HL-60 (cell line): ENCODE results near the gene CNTNAP5.

Experiments
- DNase-seq, 2 experiments: peaks; one replicate each; pipeline ENCODE4 v3.0.0-alpha.2; 2010 to 2020; ENCODE audit warnings: low read depth in 1 of 2, low spot score in 1 of 2
- H3K27ac ChIP-seq: fragments of 250-450 bp; sonication (Bioruptor Pico); replicated peaks from 2 replicates; pipeline ENCODE4 v1.5.1; 2020; ENCODE audit warnings: mild to moderate bottlenecking, moderate library complexity
- H3K27me3 ChIP-seq: fragments of 250-450 bp; sonication (Bioruptor Pico); 2 replicates; pipeline ENCODE4 v1.5.1; 2021; ENCODE audit warnings: mild to moderate bottlenecking, moderate library complexity; ENCODE audit not compliant: insufficient read depth, poor library complexity, severe bottlenecking
- H3K4me3 ChIP-seq: replicated peaks from 2 replicates; pipeline ENCODE4 v1.5.1; 2011; ENCODE audit warnings: mild to moderate bottlenecking, control low read depth, low read length; ENCODE audit not compliant: insufficient read depth
- GABPA ChIP-seq: IDR thresholded peaks from 2 replicates; pipeline ENCODE4 v1.6.1; 2012; ENCODE audit warnings: low read depth
- POLR2AphosphoS5 ChIP-seq: IDR thresholded peaks from 2 replicates; pipeline ENCODE4 v1.6.1; 2012; ENCODE audit warnings: low read depth
- SPI1 ChIP-seq: IDR thresholded peaks from 2 replicates; pipeline ENCODE4 v1.6.1; 2012; ENCODE audit warnings: low read depth, mild to moderate bottlenecking, borderline replicate concordance
- TF ChIP-seq, protein P1 (sequence below): IDR thresholded peaks from one replicate; pipeline ENCODE4 v1.5.1; 2011; ENCODE audit warnings: low read length, control low read depth, inconsistent platforms; ENCODE audit not compliant: insufficient read depth
- TF ChIP-seq, protein P2 (sequence below): IDR thresholded peaks from 2 replicates; pipeline ENCODE4 v1.6.1; 2012; ENCODE audit warnings: low read depth; ENCODE audit not compliant: insufficient replicate concordance

CNTNAP5 gene

DNA sequence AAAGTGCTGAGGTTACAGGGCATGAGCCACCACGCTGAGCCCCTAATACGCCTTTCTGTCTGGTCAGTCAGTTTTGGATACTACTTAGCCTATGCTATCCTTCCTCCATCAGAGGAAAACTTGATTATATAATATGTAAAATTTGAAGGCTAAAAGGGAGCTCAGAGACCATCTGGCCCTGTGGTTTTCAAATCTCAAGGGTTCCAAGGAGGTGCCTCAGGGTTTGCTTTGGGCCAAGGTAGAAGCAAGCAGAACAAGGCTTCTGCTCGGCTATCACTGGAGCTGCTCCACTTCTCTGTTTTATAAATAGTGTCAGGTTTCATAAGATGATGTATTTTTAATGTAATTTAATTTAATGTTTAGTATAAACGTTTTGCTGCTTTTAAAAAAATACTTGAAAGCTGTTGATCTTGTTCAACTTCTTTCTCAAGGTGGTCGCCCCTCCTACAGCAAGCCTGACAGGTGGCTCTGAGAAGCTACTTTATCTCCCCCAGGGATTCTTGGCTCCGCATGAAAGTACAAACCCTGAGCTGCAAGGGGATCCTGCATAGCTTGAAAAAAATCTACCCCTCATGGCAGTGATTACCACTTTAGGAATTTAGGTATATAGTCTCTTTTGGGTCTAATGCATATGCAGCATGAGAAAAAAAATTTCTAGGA is 290.3 kb downstream of the CNTNAP5 start:
- no peak for DNase-seq
- TF ChIP-seq POLR2AphosphoS5 (no peak), GABPA (no peak), SPI1 (no peak)
- H3K27ac ChIP-seq = no peak overlapping the region
- no peak overlapping the region for H3K4me3 ChIP-seq
- no peaks in the 10 kb centered on the region for H3K27me3 ChIP-seq

DNA sequence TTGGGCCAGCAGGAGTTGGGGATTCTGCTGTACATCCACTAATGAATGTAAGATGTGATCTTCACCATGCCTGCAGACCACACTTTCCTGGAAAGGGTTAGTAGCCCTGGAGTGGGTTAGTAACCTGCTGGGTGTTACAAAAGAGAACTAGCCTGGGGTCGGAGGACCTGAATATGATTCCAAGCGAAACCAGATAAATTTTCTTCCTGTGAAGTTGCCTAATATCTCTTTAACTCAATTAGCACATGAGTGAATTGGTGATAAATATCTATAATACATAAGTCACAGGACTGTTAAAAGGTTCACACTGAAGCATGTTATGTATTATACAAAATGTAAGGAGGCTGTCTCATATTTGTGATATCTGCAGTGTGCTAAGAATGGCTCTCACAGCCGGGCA is 291.0 kb downstream of the CNTNAP5 start:
- H3K27me3 ChIP-seq = no peaks in the 10 kb centered on the region
- no peak overlapping the region for H3K27ac ChIP-seq
- H3K4me3 ChIP-seq = no peak overlapping the region
- TF ChIP-seq, protein P1, sequence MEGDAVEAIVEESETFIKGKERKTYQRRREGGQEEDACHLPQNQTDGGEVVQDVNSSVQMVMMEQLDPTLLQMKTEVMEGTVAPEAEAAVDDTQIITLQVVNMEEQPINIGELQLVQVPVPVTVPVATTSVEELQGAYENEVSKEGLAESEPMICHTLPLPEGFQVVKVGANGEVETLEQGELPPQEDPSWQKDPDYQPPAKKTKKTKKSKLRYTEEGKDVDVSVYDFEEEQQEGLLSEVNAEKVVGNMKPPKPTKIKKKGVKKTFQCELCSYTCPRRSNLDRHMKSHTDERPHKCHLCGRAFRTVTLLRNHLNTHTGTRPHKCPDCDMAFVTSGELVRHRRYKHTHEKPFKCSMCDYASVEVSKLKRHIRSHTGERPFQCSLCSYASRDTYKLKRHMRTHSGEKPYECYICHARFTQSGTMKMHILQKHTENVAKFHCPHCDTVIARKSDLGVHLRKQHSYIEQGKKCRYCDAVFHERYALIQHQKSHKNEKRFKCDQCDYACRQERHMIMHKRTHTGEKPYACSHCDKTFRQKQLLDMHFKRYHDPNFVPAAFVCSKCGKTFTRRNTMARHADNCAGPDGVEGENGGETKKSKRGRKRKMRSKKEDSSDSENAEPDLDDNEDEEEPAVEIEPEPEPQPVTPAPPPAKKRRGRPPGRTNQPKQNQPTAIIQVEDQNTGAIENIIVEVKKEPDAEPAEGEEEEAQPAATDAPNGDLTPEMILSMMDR = no peak
- TF ChIP-seq POLR2AphosphoS5 = no peak
- no peak for TF ChIP-seq GABPA
- TF ChIP-seq, protein P2, sequence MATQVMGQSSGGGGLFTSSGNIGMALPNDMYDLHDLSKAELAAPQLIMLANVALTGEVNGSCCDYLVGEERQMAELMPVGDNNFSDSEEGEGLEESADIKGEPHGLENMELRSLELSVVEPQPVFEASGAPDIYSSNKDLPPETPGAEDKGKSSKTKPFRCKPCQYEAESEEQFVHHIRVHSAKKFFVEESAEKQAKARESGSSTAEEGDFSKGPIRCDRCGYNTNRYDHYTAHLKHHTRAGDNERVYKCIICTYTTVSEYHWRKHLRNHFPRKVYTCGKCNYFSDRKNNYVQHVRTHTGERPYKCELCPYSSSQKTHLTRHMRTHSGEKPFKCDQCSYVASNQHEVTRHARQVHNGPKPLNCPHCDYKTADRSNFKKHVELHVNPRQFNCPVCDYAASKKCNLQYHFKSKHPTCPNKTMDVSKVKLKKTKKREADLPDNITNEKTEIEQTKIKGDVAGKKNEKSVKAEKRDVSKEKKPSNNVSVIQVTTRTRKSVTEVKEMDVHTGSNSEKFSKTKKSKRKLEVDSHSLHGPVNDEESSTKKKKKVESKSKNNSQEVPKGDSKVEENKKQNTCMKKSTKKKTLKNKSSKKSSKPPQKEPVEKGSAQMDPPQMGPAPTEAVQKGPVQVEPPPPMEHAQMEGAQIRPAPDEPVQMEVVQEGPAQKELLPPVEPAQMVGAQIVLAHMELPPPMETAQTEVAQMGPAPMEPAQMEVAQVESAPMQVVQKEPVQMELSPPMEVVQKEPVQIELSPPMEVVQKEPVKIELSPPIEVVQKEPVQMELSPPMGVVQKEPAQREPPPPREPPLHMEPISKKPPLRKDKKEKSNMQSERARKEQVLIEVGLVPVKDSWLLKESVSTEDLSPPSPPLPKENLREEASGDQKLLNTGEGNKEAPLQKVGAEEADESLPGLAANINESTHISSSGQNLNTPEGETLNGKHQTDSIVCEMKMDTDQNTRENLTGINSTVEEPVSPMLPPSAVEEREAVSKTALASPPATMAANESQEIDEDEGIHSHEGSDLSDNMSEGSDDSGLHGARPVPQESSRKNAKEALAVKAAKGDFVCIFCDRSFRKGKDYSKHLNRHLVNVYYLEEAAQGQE = no peak
- no peak for TF ChIP-seq SPI1
- no peak for DNase-seq

DNA sequence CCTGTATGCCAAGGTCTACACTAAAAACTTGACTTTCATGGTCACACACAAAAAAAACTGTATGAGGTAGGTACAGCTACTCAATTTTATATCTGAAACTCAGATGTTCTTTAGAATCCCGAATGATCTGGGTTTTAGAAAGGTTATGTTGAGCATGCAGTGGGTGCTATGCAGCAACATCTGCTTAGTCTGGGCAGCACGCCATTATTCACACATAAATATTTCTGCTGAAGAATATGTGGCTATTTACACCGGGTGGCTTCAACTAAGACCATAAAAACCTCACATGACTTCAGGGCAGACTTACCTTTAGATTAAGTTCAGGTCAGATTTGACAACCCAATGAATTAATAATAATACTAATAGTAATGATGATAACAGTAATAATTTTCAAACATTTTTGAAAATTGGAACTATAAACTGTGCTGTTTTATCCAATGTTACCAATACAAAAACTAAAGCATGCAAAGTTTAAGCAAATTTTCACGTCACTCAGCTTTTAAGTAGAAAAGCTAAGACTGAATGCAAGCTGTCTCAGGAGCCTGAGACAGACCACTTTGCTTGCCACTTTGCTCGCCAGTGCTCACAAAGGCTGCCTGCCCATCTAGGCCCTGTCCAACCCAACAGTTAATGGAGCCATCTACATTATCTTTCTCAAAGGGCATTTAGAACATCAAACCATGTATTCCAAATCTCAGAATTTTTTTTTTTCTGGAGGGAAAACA is 292.0 kb downstream of the CNTNAP5 start:
- H3K27me3 ChIP-seq = no peaks in the 10 kb centered on the region
- DNase-seq = no peak
- no peak overlapping the region for H3K27ac ChIP-seq
- TF ChIP-seq, protein P1 = no peak
- TF ChIP-seq, protein P2 = no peak
- TF ChIP-seq POLR2AphosphoS5 (no peak), GABPA (no peak), SPI1 (no peak)
- no peak overlapping the region for H3K4me3 ChIP-seq

DNA sequence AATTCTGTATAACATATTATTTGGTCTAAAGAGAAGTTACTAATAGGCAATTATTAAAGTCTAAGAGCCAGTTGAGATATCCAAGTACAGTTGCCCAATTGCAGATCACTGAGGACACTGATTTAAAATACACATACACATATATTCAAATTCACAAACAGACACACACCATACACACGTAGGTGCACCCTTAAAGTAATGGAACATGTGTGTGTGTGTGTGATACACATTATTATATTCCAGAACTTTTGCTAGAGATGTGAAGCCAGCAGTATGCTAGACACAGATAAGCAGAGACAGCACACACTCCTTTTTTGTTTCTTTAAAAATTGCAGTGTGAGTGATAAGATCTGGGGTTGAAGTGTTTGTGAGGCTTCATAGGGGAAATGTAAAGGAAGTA is 292.5 kb downstream of the CNTNAP5 start:
- Histone ChIP-seq H3K27me3 (no peaks in the 10 kb centered on the region), H3K27ac (no peak overlapping the region), H3K4me3 (no peak overlapping the region)
- TF ChIP-seq, protein P2 = no peak
- TF ChIP-seq POLR2AphosphoS5 = no peak
- no peak for TF ChIP-seq SPI1
- TF ChIP-seq, protein P1 = no peak
- no peak for TF ChIP-seq GABPA
- DNase-seq = no peak
